Non-pigmented ciliary epithelial cell (primary cell): ENCODE results near the gene SERPINA12.
"Not testable (repeated sequence)": the region's sequence is repeated elsewhere in the genome, so short reads cannot be mapped to it uniquely, and the experiment has no call there.

Experiments used
- DNase-seq: peaks from one replicate; pipeline ENCODE4 v3.0.0-alpha.2; 2010; ENCODE audit warnings: low read depth

Gene SERPINA12

GRCh38 chr14:94536836-94537235 lies 27.6 kb upstream of the SERPINA12 start:
- DNase-seq = no peak

DNA sequence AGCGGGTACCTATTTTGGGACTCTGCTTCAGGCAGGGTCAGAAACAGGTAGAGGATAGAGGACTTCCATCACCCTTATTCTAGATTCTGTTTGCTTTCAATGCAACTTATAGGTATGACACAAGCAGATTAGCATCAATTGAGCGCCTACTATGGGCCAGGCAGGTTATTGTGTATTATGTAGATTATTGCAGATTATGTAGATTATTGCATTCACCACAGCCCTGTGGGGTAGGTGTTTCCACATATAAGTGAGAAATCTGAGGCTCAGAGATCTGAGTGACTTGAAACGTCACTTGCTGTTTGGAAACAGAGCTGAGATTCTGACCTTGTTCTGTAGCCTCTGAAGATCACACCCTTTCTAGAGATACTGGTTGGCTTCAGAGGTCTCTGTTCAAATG lies 26.2 kb upstream of the SERPINA12 start:
- no peak for DNase-seq

DNA sequence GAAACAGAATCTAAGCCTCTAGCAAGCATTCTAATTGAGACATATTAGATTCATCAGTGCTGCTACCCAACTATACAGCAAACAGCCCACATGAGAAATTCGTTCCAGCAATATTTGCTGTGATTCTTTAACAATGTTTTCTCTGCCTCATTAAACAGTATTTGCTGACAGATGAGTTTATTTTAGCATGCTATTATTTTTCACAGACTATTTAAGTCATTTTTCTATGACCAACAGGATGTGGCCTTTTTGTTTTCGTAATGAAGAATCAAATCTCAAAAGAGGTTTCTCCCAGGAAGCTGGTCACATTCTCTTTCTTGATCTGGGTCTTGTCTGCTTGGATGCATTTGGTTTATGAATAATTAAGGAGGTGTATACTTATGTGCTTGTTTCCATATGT lies 23.2 kb upstream of the SERPINA12 start:
- DNase-seq = no peak

GRCh38 chr14:94531187-94531586 lies 21.9 kb upstream of the SERPINA12 start:
- no peak for DNase-seq

DNA sequence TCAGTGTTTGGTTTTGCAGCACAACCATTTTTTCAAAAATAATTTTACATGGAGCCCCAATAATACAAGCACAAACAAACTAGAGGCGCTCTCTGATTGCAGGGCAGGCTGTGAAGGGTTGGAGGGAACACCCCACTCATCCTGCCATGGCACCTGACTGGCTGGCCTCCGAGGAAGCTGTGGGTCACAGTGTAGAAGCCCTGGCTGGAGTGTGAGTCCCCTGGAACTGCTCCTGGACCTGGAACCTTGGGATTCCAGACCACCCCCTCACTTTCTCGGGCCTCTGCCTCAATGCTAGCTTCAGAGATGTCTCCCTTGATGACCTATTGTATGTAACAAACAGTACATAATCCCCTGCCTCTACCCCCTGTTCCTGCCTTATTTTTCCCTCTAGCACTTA lies 14.8 kb upstream of the SERPINA12 start:
- DNase-seq = no peak

- no peak for DNase-seq
Measured at GRCh38 chr14:94523265-94523664, 14.0 kb upstream of the SERPINA12 start.

- no peak for DNase-seq
Measured at GRCh38 chr14:94522115-94522724, 13.0 kb upstream of the SERPINA12 start.

DNA sequence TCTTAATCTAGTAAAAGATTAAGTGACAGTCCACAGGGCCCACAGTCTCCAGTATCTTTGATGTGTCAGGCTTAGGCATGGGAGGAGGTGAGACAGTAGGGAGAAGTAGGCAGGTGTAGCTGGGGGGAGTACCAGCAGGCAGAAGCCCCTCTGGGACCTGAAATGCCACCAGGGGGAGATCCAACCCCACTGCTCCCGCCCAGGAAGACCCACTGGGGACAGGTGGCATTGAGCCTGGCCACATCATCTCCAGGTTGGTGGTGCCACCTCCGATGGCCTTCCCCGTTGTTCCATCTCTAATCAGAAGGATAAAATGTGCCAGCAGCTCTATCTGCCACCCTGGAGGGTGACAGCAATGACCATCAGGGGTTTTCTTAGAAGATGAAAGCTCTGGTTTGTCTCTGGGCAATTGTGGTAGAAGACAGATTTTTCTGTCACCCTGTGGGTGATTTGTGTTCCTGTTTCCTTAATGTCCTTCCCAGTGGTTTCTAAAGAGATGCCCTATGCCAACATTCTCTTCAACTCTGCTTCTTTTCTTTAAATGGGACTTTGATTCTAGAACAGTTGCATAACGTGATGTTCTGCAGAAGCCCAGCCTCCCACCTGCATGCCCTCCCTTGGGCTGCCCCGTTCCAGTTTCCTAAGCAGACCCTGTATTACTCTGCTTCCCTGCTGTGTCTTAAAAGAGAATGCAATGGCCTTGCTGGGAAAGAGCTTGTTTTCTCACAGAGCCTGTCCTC lies 12.3 kb upstream of the SERPINA12 start:
- no peak for DNase-seq

- no peak for DNase-seq
Measured at GRCh38 chr14:94517641-94518257, 8.5 kb upstream of the SERPINA12 start.

DNA sequence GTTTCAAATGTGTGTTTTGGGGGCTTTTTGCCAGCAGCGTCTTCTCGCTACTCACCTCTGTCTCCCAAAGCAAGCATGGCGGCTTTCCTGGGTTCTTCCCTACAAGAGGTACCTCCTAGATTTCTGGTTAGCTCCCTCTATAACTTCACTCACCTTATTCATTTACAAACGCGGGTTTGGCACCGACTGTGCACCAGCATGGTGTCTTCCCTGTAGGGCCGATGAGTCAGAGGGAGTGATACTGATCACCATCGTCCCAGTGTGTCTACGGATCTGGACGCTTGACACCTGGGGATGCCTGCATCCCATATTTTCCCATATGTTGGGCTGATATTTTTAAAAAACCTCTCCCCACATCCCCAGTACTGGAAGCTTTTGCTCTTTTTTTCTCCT lies 8.0 kb upstream of the SERPINA12 start:
- DNase-seq = no peak

DNA sequence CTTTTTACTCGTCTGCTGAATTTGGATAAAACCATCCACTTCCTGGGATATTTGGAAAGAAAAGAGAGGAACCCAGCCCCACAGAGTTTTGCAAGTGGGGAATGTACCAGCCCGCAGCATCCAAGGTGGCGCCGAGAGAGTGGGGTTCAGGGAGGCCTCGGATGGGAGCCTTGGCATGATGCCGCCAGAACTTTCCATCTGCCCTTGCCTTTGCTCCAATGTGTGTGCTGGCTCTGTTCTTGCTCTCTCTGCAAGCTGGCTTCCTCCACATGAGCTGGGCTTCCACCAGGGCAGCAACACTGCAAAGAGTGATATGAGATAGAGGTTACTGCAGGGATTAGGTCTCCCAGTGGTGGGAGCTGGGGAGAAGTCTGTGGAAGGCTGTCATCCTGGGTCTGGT lies 6.6 kb upstream of the SERPINA12 start:
- DNase-seq = no peak

- no peak for DNase-seq
Measured at GRCh38 chr14:94515426-94515825, 6.2 kb upstream of the SERPINA12 start.

DNA sequence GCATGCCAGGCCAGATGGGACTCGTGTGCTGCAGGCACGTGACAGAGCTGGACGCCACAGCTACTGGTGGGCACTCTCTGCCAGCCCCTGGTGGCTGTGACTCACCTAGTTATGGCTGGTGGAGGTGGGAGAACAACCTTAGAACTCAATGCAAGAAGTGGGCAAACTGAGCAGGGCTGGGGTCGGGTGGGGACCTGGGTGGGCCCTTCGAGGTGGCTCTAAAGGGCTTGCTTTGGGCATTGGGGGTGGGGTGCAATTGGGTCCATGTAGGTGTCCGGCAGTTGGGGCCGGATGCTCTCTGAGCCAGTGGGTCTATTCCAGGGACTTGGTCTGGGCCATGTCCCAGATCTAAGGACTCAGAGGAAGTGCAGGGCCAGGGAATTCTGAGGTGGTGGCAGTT lies 5.1 kb upstream of the SERPINA12 start:
- DNase-seq = no peak

DNA sequence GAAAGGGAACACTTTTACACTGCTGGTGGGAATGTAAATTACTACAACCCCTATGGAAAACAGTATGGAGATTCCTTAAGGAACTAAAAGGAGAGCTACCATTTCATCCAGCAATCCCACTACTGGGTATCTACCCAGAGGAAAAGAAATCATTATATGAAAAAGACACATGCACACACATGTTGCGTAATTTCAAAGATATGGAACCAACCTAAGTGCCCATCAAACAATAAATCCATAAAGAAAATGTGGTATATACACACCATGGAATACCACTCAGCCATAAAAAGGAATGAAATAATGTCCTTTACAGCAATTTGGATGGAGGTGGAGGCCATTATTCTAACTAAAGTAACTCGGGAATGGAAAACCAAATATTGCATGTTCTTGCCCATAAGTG lies 1.2 kb upstream of the SERPINA12 start:
- DNase-seq = not testable (repeated sequence)

- no peak for DNase-seq
Measured at GRCh38 chr14:94505641-94506040, 3.6 kb downstream of the SERPINA12 start.

- no peak for DNase-seq
Measured at GRCh38 chr14:94505206-94505605, 4.1 kb downstream of the SERPINA12 start.

DNA sequence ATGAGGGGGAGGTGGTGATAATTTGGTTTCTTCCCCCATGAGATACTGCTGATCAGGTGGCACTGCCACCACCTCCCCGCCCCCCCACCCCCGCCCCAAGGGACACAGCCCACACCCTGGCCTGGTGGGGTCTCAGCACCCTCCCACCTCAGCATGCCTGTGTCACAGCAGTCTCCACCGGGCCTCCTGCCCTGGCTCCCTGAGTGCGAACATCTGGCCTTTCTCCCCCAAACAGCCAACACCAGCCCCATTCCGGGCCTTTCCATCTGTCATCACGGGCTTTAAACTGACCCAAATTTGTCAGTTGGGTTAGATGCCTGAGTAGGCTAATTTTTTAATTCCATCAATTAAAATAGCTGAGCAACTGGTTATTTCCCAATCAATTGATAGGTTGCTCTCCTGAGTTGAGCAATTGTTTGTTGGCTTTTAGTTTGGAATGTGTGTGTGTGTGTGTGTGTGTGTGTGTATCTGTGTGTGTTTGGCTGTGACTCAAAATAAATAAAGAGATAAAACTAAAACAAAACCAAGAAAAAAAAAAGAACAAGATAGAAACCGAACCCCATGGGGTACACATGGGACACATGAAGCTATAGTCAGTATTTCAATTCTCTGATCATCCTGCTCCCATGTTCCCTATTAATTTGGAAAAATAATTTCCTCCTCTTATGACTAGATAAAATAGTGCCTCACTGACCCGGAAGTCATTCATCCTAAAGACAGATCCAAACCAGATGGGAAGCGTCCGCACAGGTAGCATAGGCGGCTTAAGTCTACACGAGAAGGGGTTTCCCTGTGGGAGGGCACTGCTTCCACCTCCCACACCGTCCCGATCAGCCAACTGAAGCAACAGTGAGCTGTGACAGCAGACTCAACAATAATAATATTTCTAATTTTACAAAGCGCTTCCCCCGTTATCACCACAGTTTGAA lies 7.4 kb downstream of the SERPINA12 start:
- no peak for DNase-seq

GRCh38 chr14:94500264-94500663 lies 9.0 kb downstream of the SERPINA12 start:
- no peak for DNase-seq

GRCh38 chr14:94499673-94500072 lies 9.6 kb downstream of the SERPINA12 start:
- no peak for DNase-seq

GRCh38 chr14:94498215-94498614 lies 11.1 kb downstream of the SERPINA12 start:
- no peak for DNase-seq

- DNase-seq = no peak
Measured at GRCh38 chr14:94494085-94494484, 15.2 kb downstream of the SERPINA12 start.

DNA sequence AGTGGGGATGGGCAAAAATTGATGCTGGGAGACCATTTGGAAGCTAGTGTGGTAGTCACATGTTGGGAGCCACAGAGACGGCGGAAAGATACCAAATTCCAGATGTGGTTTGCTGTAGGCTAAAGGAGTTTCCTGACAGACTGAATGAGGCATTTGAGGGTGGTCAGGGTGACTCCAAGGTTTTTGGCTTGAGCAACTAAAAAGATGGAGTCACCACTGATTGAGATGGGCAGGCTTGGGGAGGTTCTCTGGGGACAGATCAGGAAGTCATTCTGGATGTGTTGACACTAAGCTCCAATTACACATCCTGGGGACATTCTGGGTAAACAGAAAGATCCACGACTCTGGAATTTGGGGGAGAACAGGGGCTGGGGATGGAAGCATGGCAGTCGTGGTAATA lies 17.8 kb downstream of the SERPINA12 start:
- DNase-seq = no peak
